Measurements from ENCODE around the gene TAS2R31. TPM values are rescaled to one million over a fixed set of nuclear protein-coding genes. Genes with fewer than 3 reads are reported as not detected.
"Not testable (repeated sequence)": the region's sequence is repeated elsewhere in the genome, so short reads cannot be mapped to it uniquely, and the experiment has no call there.

Gene TAS2R31
- total and polyA plus RNA-seq, 2 donors (not counting 1 experiment from before 2014, with no cell fraction given), result 0.73 to 3.6 TPM

- Histone ChIP-seq H4K20me1 (ENCODE audit: control insufficient read depth, extremely low read depth, insufficient read depth, low read length) (no peaks in the 10 kb centered on the region), H3K4me2 (ENCODE audit: extremely low read depth, insufficient read depth, low read length) (no peak overlapping the region), H3K9me3 (ENCODE audit: control insufficient read depth, insufficient read depth, low read depth, low read length) (no peaks in the 10 kb centered on the region), H3K9ac (ENCODE audit: insufficient read depth, low read length) (no peak overlapping the region), H3K4me3 (replicated peaks in 1 of 4; ENCODE audit: control extremely low read depth in 1 of 4, insufficient read depth in 1 of 4, low read depth in 3 of 4, low read length in 4 of 4) (no peak overlapping the region), H3K36me3 (ENCODE audit: control insufficient read depth, insufficient read depth, low read length) (no peaks in the 10 kb centered on the region), H2AFZ (ENCODE audit: low read length) (no peak overlapping the region), H3K27ac (ENCODE audit: insufficient read depth, low read length) (no peak overlapping the region), H3K79me2 (ENCODE audit: control insufficient read depth, insufficient read depth, low read length) (no peaks in the 10 kb centered on the region), H3K4me1 (ENCODE audit: control insufficient read depth, extremely low read depth, insufficient read depth, low read length) (no peaks in the 10 kb centered on the region), H3K27me3 (ENCODE audit: control insufficient read depth, insufficient read depth, low read length) (no peaks in the 10 kb centered on the region)
- no peak for TF ChIP-seq CTCF (conservative IDR thresholded peaks at IDR 0.05 in 1 of 2, IDR thresholded peaks at IDR 0.05 in 1 of 2; ENCODE audit: low read depth in 1 of 2, low read length in 2 of 2)
- TF ChIP-seq EZH2 (IDR thresholded peaks at IDR 0.05; ENCODE audit: low read length, missing control alignments), result no peak
- DNase-seq (ENCODE audit: low read depth in 2 of 2), result peak in 1 of 2 donors; percentile 7
Measured at GRCh38 chr12:11040162-11040561, 9.0 kb upstream of the TAS2R31 start.

DNA sequence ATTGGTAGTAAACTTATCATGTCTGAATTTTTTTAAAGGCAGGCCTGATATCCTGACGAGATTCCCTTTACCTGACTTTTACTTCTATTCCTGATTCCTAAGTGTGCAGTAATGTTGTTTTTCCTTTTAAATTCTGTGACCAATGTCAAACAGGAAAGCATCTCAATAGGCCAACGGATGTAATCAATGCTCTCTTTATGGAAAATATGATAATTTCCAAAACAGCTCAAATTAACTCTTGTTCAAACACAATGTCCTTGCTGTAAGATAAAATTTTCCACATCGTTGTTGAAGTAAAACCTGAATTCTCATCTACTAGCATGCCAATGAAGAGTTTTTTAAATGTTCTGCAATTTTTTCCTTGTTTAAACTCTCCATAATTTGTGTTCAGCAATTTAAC is 8.0 kb upstream of the TAS2R31 start:
- Histone ChIP-seq H3K4me2 (ENCODE audit: extremely low read depth, insufficient read depth, low read length) (no peak overlapping the region), H3K9ac (ENCODE audit: insufficient read depth, low read length) (no peak overlapping the region), H3K9me3 (ENCODE audit: control insufficient read depth, insufficient read depth, low read depth, low read length) (no peaks in the 10 kb centered on the region), H3K79me2 (ENCODE audit: control insufficient read depth, insufficient read depth, low read length) (no peaks in the 10 kb centered on the region), H3K27ac (ENCODE audit: insufficient read depth, low read length) (no peak overlapping the region), H4K20me1 (ENCODE audit: control insufficient read depth, extremely low read depth, insufficient read depth, low read length) (no peaks in the 10 kb centered on the region), H3K4me1 (ENCODE audit: control insufficient read depth, extremely low read depth, insufficient read depth, low read length) (no peaks in the 10 kb centered on the region), H2AFZ (ENCODE audit: low read length) (no peak overlapping the region), H3K4me3 (replicated peaks in 1 of 4; ENCODE audit: control extremely low read depth in 1 of 4, insufficient read depth in 1 of 4, low read depth in 3 of 4, low read length in 4 of 4) (no peak overlapping the region), H3K36me3 (ENCODE audit: control insufficient read depth, insufficient read depth, low read length) (no peaks in the 10 kb centered on the region), H3K27me3 (ENCODE audit: control insufficient read depth, insufficient read depth, low read length) (no peaks in the 10 kb centered on the region)
- no peak for DNase-seq (ENCODE audit: low read depth in 2 of 2)
- TF ChIP-seq CTCF (conservative IDR thresholded peaks at IDR 0.05 in 1 of 2, IDR thresholded peaks at IDR 0.05 in 1 of 2; ENCODE audit: low read depth in 1 of 2, low read length in 2 of 2) (no peak), EZH2 (IDR thresholded peaks at IDR 0.05; ENCODE audit: low read length, missing control alignments) (no peak)

- H3K9me3 ChIP-seq (ENCODE audit: control insufficient read depth, insufficient read depth, low read depth, low read length); H3K79me2 ChIP-seq (ENCODE audit: control insufficient read depth, insufficient read depth, low read length); H3K4me3 ChIP-seq (replicated peaks in 1 of 4; ENCODE audit: control extremely low read depth in 1 of 4, insufficient read depth in 1 of 4, low read depth in 3 of 4, low read length in 4 of 4); H2AFZ ChIP-seq (ENCODE audit: low read length); H3K4me2 ChIP-seq (ENCODE audit: extremely low read depth, insufficient read depth, low read length); H3K9ac ChIP-seq (ENCODE audit: insufficient read depth, low read length); H3K27me3 ChIP-seq (ENCODE audit: control insufficient read depth, insufficient read depth, low read length); H4K20me1 ChIP-seq (ENCODE audit: control insufficient read depth, extremely low read depth, insufficient read depth, low read length); DNase-seq (ENCODE audit: low read depth in 2 of 2); H3K4me1 ChIP-seq (ENCODE audit: control insufficient read depth, extremely low read depth, insufficient read depth, low read length); H3K36me3 ChIP-seq (ENCODE audit: control insufficient read depth, insufficient read depth, low read length); H3K27ac ChIP-seq (ENCODE audit: insufficient read depth, low read length): not testable (repeated sequence)
Measured at GRCh38 chr12:11033959-11034358, 2.8 kb upstream of the TAS2R31 start.
